ENCODE results near the gene HOXB3. TPM values are rescaled to one million over a fixed set of nuclear protein-coding genes. Genes with fewer than 3 reads are reported as not detected.

HOXB3 gene
- polyA plus RNA-seq, 1 of the 3 experiments (the other 2 are of a cell fraction), result 0.46 TPM

DNA sequence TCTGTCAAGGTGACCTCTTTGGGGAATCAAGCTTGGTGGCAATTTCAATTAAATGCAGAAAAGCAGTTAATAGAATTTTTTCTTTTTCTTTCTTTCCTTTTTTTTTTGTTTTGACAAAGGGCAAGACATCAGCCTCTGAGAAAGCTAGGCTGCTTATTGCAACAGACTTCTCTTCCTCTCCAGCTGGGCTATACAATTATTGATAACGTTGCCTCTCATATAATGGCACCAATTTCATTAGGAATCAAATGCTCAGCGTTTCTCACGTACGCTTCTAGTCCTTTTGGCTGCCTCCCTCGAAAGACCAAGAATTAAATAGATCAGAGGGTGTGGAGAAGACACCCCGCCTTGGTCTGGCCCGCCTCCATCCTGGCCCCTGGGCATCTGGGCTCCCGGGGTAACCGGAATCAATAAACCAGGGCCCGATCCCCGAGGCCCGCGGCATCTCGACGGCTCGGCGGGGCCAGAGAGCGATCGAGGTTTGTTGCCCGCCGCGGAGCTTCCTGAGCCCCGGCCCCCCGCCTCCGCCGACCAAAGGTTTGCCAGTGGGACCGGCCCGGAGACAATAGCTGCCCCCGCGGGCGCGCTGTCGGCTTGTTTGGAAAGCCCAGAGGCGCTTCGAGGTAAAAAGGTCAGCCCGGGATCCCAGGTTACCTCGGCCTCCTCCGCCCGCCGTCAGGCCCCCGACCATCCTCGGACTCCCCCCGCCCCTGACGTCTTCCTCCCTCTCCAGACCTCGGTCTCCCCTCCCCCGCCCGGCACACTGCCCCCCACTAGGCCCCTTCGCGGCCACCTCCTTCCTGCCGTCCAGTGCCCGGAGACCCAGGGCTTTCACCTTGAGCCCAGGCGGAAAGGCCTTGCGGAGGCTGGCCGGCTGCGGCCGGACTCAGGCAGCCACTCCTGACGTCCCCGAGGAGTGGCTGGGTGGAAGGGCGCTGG, 63.2 kb downstream of the HOXB3 start:
- POLR2A ChIA-PET, result no interaction called here
- Histone ChIP-seq H3K9me2 (no peaks in the 10 kb centered on the region), H3F3A (replicated peaks; ENCODE audit: insufficient read depth) (no peaks in the 10 kb centered on the region), H3K36me3 (replicated peaks in 1 of 2; ENCODE audit: control insufficient read depth in 1 of 2, insufficient read depth in 2 of 2, low read length in 1 of 2) (no peaks in the 10 kb centered on the region), H3K4me3 (ENCODE audit: low read depth in 2 of 2, low read length in 1 of 2) (no peak overlapping the region), H3K9ac (no peak overlapping the region), H3K9me3 (no peaks in the 10 kb centered on the region), H3K27ac (ENCODE audit: low read depth in 2 of 2, low read length in 1 of 2) (no peak overlapping the region), H3K79me2 (ENCODE audit: insufficient read depth) (no peaks in the 10 kb centered on the region), H4K20me1 (ENCODE audit: insufficient read depth) (no peaks in the 10 kb centered on the region), H3K4me1 (ENCODE audit: control insufficient read depth in 1 of 2, insufficient read depth in 2 of 2, low read depth in 1 of 2, low read length in 1 of 2) (no peaks in the 10 kb centered on the region), H3K4me2 (no peak overlapping the region), H3K27me3 (ENCODE audit: insufficient read depth) (peaks cover 98% of the 10 kb centered on the region), H2AFZ (ENCODE audit: low read depth) (no peak overlapping the region)
- CTCF ChIA-PET, result no interaction called here
- peak; percentile 32 for DNase-seq
- WGBS (ENCODE audit: low lambda C conversion rate), result 25% methylated on average over 47 of the region's 59 CpGs
- TF ChIP-seq NFIC (IDR thresholded peaks at IDR 0.05; ENCODE audit: borderline replicate concordance), result no peak
- TF ChIP-seq EZH2phosphoT487 (IDR thresholded peaks at IDR 0.05; ENCODE audit: borderline replicate concordance, low read depth), result peak; percentile 68; the same call in 1 of the 2 replicates
- TF ChIP-seq ELF1 (IDR thresholded peaks at IDR 0.05), result no peak

GRCh38 chr17:48523010-48523409, 67.0 kb downstream of the HOXB3 start:
- H3F3A ChIP-seq (replicated peaks; ENCODE audit: insufficient read depth), result no peaks in the 10 kb centered on the region
- no peaks in the 10 kb centered on the region for H3K36me3 ChIP-seq (replicated peaks in 1 of 2; ENCODE audit: control insufficient read depth in 1 of 2, insufficient read depth in 2 of 2, low read length in 1 of 2)
- H3K4me2 ChIP-seq, result no peak overlapping the region
- H3K27ac ChIP-seq (ENCODE audit: low read depth in 2 of 2, low read length in 1 of 2), result no peak overlapping the region
- no peaks in the 10 kb centered on the region for H3K9me3 ChIP-seq
- TF ChIP-seq CTCF (IDR thresholded peaks at IDR 0.05), result peak; percentile 42
- no peak for TF ChIP-seq MXI1 (IDR thresholded peaks at IDR 0.05; ENCODE audit: low read depth, low read length)
- ChIA-PET CTCF (interaction anchor here (1.0 kb wide), 1 partner anchor 19 kb away, joined by 3 read pairs; no protein-coding TSS in a partner anchor), POLR2A (no interaction called here)
- no peak for DNase-seq
- H3K79me2 ChIP-seq (ENCODE audit: insufficient read depth), result no peaks in the 10 kb centered on the region
- no peaks in the 10 kb centered on the region for H3K9me2 ChIP-seq
- no peaks in the 10 kb centered on the region for H3K4me1 ChIP-seq (ENCODE audit: control insufficient read depth in 1 of 2, insufficient read depth in 2 of 2, low read depth in 1 of 2, low read length in 1 of 2)
- H4K20me1 ChIP-seq (ENCODE audit: insufficient read depth), result no peaks in the 10 kb centered on the region
- 11% methylated on average over 6 of the region's 6 CpGs for WGBS (ENCODE audit: low lambda C conversion rate)
- H2AFZ ChIP-seq (ENCODE audit: low read depth), result no peak overlapping the region
- H3K9ac ChIP-seq, result no peak overlapping the region
- no peak overlapping the region for H3K4me3 ChIP-seq (ENCODE audit: low read depth in 2 of 2, low read length in 1 of 2)
- peaks cover 99% of the 10 kb centered on the region for H3K27me3 ChIP-seq (ENCODE audit: insufficient read depth)

GRCh38 chr17:48522031-48522653, 67.9 kb downstream of the HOXB3 start:
- Histone ChIP-seq H4K20me1 (ENCODE audit: insufficient read depth) (no peaks in the 10 kb centered on the region), H3K9me3 (no peaks in the 10 kb centered on the region), H3K4me3 (ENCODE audit: low read depth in 2 of 2, low read length in 1 of 2) (no peak overlapping the region), H3K9ac (no peak overlapping the region), H3K9me2 (no peaks in the 10 kb centered on the region), H3K27me3 (ENCODE audit: insufficient read depth) (peaks cover 100% of the 10 kb centered on the region), H3F3A (replicated peaks; ENCODE audit: insufficient read depth) (no peaks in the 10 kb centered on the region), H3K27ac (ENCODE audit: low read depth in 2 of 2, low read length in 1 of 2) (no peak overlapping the region), H3K4me2 (no peak overlapping the region), H3K36me3 (replicated peaks in 1 of 2; ENCODE audit: control insufficient read depth in 1 of 2, insufficient read depth in 2 of 2, low read length in 1 of 2) (no peaks in the 10 kb centered on the region), H3K4me1 (ENCODE audit: control insufficient read depth in 1 of 2, insufficient read depth in 2 of 2, low read depth in 1 of 2, low read length in 1 of 2) (no peaks in the 10 kb centered on the region), H2AFZ (ENCODE audit: low read depth) (no peak overlapping the region), H3K79me2 (ENCODE audit: insufficient read depth) (no peaks in the 10 kb centered on the region)
- CTCF ChIA-PET, result interaction anchor here (0.7 to 1.1 kb wide), 3 partner anchors 8 to 66 kb away, joined by 3 read pairs; partner anchors contain the start of gene HOXB1
- POLR2A ChIA-PET, result interaction anchor here (0.7 kb wide), 1 partner anchor 31 kb away, joined by 6 read pairs; no protein-coding TSS in a partner anchor
- no peak for DNase-seq
- no peak for TF ChIP-seq FOSL2 (IDR thresholded peaks at IDR 0.05; ENCODE audit: borderline replicate concordance, low read depth)
- TF ChIP-seq SIN3A (IDR thresholded peaks at IDR 0.05; ENCODE audit: borderline replicate concordance, low read depth, low read length), result no peak
- no peak for TF ChIP-seq TAF1 (IDR thresholded peaks at IDR 0.05; ENCODE audit: borderline replicate concordance, low read depth, low read length)
- TF ChIP-seq RCOR1 (IDR thresholded peaks at IDR 0.05; ENCODE audit: low read length), result no peak
- TF ChIP-seq TCF12 (IDR thresholded peaks at IDR 0.05), result no peak
- TF ChIP-seq SMC3 (IDR thresholded peaks at IDR 0.05; ENCODE audit: low read depth, low read length), result no peak
- 5% methylated on average over 7 of the region's 8 CpGs for WGBS (ENCODE audit: low lambda C conversion rate)
